IPS-15b (cell line): ENCODE data around the gene SEZ6.

Source experiments
- H3K27me3 ChIP-seq: one replicate; pipeline ENCODE4 v1.6.1; 2013; ENCODE audit warnings: low read length; ENCODE audit not compliant: control insufficient read depth, insufficient read depth
- H3K36me3 ChIP-seq: one replicate; pipeline ENCODE4 v1.6.1; 2013; ENCODE audit warnings: low read length; ENCODE audit not compliant: control insufficient read depth, insufficient read depth
- H3K4me1 ChIP-seq: one replicate; pipeline ENCODE4 v1.6.1; 2013; ENCODE audit warnings: mild to moderate bottlenecking, low read length; ENCODE audit not compliant: control insufficient read depth, insufficient read depth
- H3K4me3 ChIP-seq: one replicate; pipeline ENCODE4 v1.5.1; 2013; ENCODE audit warnings: low read depth, low read length
- H3K9ac ChIP-seq: one replicate; pipeline ENCODE4 v1.6.1; 2013; ENCODE audit warnings: low read depth, mild to moderate bottlenecking, low read length
- H3K9me3 ChIP-seq: one replicate; pipeline ENCODE4 v1.6.1; 2013; ENCODE audit warnings: mild to moderate bottlenecking, low read length; ENCODE audit not compliant: control insufficient read depth, insufficient read depth

The SEZ6 gene

GRCh38 chr17:28948873-28949184 lies 57.0 kb downstream of the SEZ6 start:
- Histone ChIP-seq H3K4me1 (peaks cover 17% of the 10 kb centered on the region), H3K9me3 (no peaks in the 10 kb centered on the region), H3K9ac (peak overlapping the region; percentile 91), H3K27me3 (no peaks in the 10 kb centered on the region), H3K4me3 (peak overlapping the region; percentile 97), H3K36me3 (no peaks in the 10 kb centered on the region)

GRCh38 chr17:28948342-28948741 lies 57.5 kb downstream of the SEZ6 start:
- no peaks in the 10 kb centered on the region for H3K36me3 ChIP-seq

DNA sequence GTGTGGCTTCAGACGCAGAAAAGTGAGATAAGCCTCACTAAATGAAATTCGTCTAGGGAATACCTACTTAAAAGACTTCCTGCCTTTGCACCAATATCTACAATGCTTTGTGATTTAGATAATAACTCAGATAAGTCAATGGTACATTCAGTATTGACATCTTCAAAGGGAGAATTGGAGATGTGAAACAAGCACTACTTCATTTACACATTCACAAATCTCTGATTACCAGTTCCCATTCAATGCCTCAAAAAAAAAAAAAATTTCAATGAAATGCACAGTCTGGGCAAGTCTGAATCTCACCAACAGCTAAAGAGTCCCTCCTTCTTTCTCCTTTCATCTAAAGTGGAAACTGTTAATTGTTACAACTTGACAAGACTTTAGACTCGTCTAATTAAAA lies 58.2 kb downstream of the SEZ6 start:
- no peaks in the 10 kb centered on the region for H3K36me3 ChIP-seq
- H3K9ac ChIP-seq = no peak overlapping the region
- no peaks in the 10 kb centered on the region for H3K27me3 ChIP-seq
- H3K9me3 ChIP-seq = no peaks in the 10 kb centered on the region
- H3K4me1 ChIP-seq = peaks cover 15% of the 10 kb centered on the region
- H3K4me3 ChIP-seq = peak overlapping the region; percentile 3

More at GRCh38 chr17:28948342-28948741, 57.5 kb downstream of the SEZ6 start:
- H3K4me1 ChIP-seq = peaks cover 17% of the 10 kb centered on the region
- H3K9ac ChIP-seq = peak overlapping the region; percentile 91
- no peaks in the 10 kb centered on the region for H3K9me3 ChIP-seq
- peak overlapping the region; percentile 97 for H3K4me3 ChIP-seq
- no peaks in the 10 kb centered on the region for H3K27me3 ChIP-seq

GRCh38 chr17:28946239-28946638 lies 59.6 kb downstream of the SEZ6 start:
- no peaks in the 10 kb centered on the region for H3K27me3 ChIP-seq
- H3K36me3 ChIP-seq = no peaks in the 10 kb centered on the region
- no peaks in the 10 kb centered on the region for H3K9me3 ChIP-seq
- H3K9ac ChIP-seq = no peak overlapping the region
- peaks cover 14% of the 10 kb centered on the region for H3K4me1 ChIP-seq
- no peak overlapping the region for H3K4me3 ChIP-seq

- Histone ChIP-seq H3K4me3 (no peak overlapping the region), H3K9ac (no peak overlapping the region), H3K27me3 (no peaks in the 10 kb centered on the region), H3K4me1 (peaks cover 22% of the 10 kb centered on the region), H3K36me3 (no peaks in the 10 kb centered on the region), H3K9me3 (no peaks in the 10 kb centered on the region)
Observed at GRCh38 chr17:28944862-28945741, 60.7 kb downstream of the SEZ6 start.

- H3K4me3 ChIP-seq = no peak overlapping the region
- H3K9ac ChIP-seq = no peak overlapping the region
- peaks cover 22% of the 10 kb centered on the region for H3K4me1 ChIP-seq
- no peaks in the 10 kb centered on the region for H3K36me3 ChIP-seq
- H3K27me3 ChIP-seq = no peaks in the 10 kb centered on the region
- no peaks in the 10 kb centered on the region for H3K9me3 ChIP-seq
Observed at GRCh38 chr17:28944343-28944742, 61.5 kb downstream of the SEZ6 start.

- no peaks in the 10 kb centered on the region for H3K36me3 ChIP-seq
- H3K4me3 ChIP-seq = no peak overlapping the region
- H3K9ac ChIP-seq = no peak overlapping the region
- peaks cover 15% of the 10 kb centered on the region for H3K4me1 ChIP-seq
- H3K27me3 ChIP-seq = no peaks in the 10 kb centered on the region
- no peaks in the 10 kb centered on the region for H3K9me3 ChIP-seq
Observed at GRCh38 chr17:28942925-28943324, 62.9 kb downstream of the SEZ6 start.

DNA sequence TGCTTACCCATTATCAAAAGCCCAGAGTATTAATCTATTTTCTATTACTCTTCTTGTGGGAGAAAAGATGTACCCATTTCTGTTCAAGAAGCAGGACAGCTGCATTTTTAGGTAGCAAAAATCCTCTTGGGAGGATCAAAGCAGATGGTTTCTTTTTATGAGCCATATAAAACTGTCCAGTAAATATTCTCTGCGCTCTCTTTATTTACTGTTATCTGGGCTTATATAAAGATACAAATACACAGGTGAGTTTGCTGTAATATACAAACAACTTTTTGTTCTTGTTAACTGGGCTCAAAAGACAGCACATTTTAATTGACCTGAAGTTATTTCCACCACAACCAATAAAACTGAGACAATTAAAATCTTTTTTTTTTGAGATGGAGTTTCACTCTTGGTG lies 64.6 kb downstream of the SEZ6 start:
- no peaks in the 10 kb centered on the region for H3K36me3 ChIP-seq
- no peak overlapping the region for H3K4me3 ChIP-seq
- H3K27me3 ChIP-seq = no peaks in the 10 kb centered on the region
- no peak overlapping the region for H3K9ac ChIP-seq
- no peaks in the 10 kb centered on the region for H3K9me3 ChIP-seq
- peaks cover 22% of the 10 kb centered on the region for H3K4me1 ChIP-seq

GRCh38 chr17:28940675-28941074 lies 65.2 kb downstream of the SEZ6 start:
- peaks cover 22% of the 10 kb centered on the region for H3K4me1 ChIP-seq
- H3K9ac ChIP-seq = no peak overlapping the region
- no peaks in the 10 kb centered on the region for H3K9me3 ChIP-seq
- no peak overlapping the region for H3K4me3 ChIP-seq
- H3K27me3 ChIP-seq = no peaks in the 10 kb centered on the region
- H3K36me3 ChIP-seq = no peaks in the 10 kb centered on the region

- H3K36me3 ChIP-seq = no peaks in the 10 kb centered on the region
- peaks cover 22% of the 10 kb centered on the region for H3K4me1 ChIP-seq
- H3K9me3 ChIP-seq = no peaks in the 10 kb centered on the region
- H3K27me3 ChIP-seq = no peaks in the 10 kb centered on the region
- no peak overlapping the region for H3K9ac ChIP-seq
- H3K4me3 ChIP-seq = no peak overlapping the region
Observed at GRCh38 chr17:28940142-28940541, 65.7 kb downstream of the SEZ6 start.

- Histone ChIP-seq H3K27me3 (no peaks in the 10 kb centered on the region), H3K9ac (no peak overlapping the region), H3K9me3 (no peaks in the 10 kb centered on the region), H3K36me3 (no peaks in the 10 kb centered on the region), H3K4me1 (peaks cover 22% of the 10 kb centered on the region), H3K4me3 (no peak overlapping the region)
Observed at GRCh38 chr17:28938552-28938951, 67.3 kb downstream of the SEZ6 start.

DNA sequence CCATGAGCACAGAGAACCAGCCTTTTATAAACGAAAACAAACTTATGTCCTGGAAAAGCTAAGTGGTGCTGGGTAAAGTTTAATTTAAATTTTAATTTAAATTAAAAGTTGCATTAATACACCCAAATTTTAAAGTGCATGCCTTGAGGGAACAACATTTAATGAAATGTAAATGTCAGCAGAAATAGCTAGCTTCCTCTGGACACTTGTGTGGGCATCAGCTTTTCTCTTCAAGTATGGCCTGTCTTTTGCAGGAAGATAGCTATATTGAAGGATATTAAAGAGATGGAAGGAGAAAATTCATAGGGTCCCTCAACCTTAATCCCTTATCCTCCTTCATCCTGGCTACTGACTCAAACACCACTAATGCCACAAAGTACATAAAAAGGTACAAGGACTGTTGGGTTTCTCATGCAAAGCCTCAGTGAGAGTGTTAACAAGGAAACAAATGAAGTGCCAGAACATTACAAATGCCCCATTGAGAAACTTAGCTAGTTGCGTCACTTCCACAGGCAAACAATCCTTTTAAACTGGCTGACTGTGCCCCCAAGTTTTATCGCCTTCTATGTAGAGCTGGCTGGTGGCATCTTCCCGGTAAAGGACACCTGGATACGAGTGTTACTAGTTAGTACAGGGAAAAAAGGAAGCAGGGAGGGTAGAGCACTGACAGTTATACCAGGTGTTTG lies 68.6 kb downstream of the SEZ6 start:
- no peak overlapping the region for H3K9ac ChIP-seq
- H3K4me1 ChIP-seq = peaks cover 22% of the 10 kb centered on the region
- no peak overlapping the region for H3K4me3 ChIP-seq
- H3K36me3 ChIP-seq = peaks cover under 1% of the 10 kb centered on the region
- no peaks in the 10 kb centered on the region for H3K9me3 ChIP-seq
- H3K27me3 ChIP-seq = no peaks in the 10 kb centered on the region
